GM21737 (cell line): ENCODE results near the gene IMPACT.
A peak's percentile ranks its signal among the peaks of the same experiment; 100 is the strongest.

Source experiments
- ATAC-seq: cut with Tn5 transposase; IDR thresholded peaks from one replicate; pipeline ENCODE4 v1.9.1; 2021; ENCODE audit warnings: mild to moderate bottlenecking, moderate library complexity; ENCODE audit not compliant: unreplicated experiment

The IMPACT gene, protein sequence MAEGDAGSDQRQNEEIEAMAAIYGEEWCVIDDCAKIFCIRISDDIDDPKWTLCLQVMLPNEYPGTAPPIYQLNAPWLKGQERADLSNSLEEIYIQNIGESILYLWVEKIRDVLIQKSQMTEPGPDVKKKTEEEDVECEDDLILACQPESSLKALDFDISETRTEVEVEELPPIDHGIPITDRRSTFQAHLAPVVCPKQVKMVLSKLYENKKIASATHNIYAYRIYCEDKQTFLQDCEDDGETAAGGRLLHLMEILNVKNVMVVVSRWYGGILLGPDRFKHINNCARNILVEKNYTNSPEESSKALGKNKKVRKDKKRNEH

DNA sequence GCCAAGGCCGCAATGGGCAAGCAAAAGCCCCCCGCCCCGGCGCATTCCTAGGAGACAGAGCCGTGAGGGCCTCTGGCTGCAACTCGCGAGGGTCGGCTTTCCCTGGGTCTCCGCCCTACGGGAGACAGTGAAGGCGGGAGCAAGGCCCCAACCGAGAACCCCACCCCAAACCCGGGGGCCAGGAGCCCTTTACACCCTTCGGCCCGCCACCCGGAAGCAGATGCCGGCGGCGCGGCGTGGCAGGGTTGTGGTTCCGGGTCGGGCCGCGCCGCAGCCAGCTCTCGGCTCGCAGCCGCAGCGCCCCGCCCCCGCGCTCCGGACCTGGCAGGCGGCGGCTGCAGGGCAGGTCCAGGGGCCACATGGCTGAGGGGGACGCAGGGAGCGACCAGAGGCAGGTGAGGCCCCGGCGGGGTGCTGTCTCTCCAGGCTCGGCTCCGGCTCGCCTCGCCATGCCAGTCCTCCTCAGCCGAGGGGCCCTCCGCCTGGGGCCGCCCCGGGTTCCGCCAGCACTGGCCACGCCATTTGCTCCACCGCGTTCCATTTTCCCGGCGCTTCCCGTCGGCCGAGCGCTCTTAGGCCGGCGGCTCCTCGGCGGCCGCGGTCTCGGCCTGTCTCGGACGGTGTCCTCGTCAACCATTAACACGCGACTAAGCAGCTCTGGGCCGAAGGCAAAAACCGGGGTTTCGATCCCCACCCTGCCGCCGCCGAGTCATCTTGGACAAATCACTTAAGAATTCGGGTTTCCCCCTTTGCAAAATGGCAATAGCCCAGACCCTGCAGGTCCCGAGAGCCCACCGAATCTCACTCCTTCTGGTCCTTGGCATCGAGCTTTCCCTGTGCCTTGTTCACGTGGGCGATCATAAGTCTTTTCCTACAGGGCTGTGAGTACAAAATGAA is at the start of gene IMPACT:
Gene IMPACT (plus strand): TSS at position 273 of the 897 bp plus-strand sequence. CDS start 87 bp downstream, at position 360.
- peak; percentile 88 for ATAC-seq

DNA sequence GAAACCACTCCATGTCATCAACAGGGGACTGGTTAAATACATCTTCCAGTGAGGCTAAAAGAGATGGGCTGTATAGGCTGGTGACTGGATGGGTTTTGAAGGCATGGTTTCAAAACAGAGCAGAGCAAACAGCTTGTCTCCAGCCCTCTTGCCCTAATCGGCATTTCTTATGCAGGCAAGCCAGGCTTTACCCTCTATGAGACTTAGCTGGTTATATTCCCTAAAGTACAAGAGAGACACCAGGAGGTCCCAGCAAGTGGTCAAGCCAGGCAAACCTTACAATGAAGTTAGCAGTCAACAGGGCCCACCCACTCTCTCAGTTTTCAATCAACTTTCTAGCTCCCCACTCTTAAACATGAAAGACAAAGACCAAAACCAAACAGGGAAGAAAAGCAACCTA is 47.9 kb upstream of the IMPACT start:
- no peak for ATAC-seq

DNA sequence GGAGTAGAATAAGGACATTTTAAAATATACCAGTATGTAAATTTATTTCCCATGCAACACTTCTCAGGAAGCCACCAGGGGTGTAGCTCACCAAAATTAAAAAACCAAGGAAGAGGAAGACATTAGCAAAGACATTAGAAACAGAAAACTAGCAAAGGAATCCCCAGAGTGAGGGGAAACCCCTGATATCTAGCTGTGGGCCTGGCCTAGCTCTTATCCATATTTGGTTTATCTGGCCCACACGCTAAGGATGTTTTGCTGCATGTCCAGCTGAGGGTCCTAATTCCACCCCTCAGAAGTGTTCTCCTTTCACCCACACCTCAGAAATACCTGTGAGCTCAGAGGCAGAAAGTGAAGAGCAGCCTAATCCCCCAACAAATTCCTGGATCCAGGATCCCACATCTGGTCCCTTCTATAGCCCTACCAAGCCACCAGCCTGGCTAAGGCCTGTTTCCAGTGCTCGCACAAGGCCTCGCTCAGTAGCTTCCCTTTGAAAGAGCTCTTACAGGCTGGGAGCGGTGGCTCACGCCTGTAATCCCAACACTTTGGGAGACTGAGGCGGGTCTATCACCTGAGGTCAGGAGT is 46.2 kb upstream of the IMPACT start:
- no peak for ATAC-seq

DNA sequence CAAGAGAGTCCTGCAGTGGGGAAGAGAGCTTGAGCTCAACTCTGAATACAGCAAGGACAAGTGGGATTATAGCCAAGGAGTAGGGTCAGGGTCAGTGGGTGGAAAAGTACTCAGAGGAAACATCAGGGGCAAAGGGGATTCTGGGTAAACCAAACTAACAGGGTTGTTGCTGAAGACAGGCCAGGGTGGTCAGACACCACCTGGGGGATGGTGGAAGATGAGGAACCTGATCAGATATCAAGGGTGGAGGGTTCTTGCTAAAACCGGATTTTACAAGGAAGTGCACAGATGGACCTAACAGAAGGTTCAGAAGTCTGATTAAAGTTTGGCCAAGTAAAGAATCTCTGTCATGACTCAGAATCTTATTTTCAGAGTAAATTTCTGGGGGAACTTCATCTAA is 45.3 kb upstream of the IMPACT start:
- ATAC-seq = no peak

DNA sequence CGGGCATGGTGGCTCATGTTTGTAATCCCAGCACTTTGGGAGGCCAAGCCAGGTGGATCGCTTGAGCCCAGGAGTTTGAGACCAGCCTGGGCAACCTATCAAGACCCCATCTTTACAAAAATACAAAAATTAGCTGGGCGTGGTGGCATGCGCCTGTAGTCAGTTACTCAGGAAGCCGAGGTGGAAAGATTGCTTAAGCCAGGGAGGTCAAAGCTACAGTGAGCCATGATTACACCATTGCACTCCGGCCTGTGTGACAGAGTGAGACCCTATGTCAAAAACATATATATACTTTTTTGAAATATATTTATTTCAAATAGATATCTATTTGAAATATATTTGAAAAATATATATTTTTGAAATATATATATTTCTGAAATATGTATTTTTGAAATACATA is 39.8 kb upstream of the IMPACT start:
- no peak for ATAC-seq

DNA sequence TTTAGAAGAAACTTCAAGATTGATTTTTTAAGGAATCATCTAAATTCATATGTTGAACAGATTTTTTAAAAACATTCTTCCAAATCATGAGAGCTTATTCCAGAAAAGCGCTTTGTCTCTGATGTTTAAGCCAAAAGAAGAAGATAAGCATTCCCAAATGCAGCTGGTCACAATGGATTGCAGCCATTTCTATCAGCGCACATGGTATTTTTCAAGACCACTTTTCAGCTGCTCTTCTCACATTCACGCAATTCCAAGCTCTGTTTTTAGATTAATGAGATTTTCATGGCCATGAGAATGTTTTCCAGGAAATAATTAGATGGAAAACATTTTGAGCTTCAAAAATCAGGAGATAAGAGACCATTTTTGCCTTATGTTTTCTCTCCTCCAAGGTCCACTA is 37.5 kb upstream of the IMPACT start:
- ATAC-seq = no peak

DNA sequence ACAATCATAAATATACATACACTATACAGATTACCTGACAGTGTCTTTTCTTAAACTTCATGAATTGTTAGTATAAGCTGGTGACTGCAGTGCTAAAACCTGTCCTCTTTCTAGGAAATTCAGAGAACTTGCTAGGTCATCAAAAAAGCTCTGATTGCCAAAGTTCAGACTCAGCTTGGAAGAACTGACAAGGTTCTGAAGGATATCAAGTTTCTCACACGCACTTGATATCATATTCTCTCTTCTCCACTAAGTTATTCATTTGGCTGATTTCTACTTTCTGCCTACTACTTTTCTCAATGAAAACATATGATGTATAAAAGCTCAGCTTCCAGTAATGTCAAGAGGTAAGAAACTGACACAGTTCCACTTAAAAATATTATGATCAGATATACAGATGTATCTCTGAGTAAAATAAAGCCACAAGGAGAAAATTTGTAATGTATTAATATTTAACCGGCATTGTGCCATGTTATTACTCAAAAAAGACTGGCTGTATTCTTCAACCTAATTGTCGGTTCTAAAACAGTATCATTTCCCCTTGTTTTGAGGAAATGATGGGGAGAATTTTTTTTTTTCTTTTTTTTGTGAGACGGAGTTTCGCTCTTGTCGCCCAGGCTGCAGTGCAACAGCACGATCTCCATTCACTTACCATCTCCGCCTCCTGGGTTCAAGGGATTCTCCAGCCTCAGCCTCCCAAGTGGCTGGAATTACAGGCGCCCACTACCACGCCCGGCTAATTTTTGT is 31.2 kb upstream of the IMPACT start:
- ATAC-seq = no peak

DNA sequence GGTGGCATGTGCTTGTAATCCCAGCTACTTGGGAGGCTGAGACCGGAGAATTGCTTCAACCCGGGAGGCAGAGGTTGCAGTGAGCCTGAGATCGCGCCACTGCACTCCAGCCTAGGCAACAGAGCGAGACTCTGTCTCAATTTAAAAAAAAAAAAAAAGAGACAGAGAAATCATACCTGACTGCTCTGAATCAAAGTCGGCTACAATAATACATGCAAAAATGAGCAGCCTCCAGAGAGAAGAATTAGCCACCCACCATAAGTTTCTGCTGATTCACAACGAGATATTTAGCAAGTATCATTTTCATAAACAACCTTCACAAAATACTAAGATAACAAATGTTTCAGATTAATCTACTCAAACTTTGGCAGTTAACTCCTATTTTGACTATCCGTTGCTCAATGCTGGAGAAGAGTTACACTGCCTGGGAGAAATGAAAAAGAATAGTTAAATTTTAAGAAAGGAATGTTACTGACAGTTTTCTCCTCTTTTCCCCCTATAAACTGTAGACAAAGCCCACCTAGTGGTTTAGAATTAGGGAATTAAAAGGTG is 30.3 kb upstream of the IMPACT start:
- no peak for ATAC-seq

DNA sequence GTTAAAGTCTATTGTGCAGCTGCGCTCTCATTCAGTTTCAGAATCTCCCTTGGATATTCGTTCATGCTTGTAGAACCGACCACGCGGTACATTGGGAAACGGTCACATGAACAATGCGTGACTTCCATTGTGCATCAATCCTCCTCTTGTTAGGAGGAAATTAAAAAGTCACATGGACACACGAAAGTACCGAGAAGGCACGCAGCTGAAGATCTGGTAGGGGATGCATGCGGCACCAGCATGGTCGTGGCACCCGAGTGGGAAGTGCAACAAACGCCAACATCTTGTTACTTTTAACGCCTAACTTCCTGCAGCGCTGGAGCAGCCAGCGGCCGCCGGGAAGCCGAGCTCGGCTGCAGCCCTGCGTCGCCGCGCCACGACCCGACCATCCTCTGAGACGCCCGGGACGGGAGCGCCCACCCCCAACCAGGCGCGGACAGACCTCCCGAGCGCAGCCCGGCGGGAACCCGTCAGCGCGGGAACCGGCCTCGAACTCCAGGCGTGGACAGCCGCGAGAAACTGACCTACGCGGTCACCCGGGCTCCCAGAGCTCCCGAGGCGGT is 29.3 kb upstream of the IMPACT start:
- peak; percentile 20 for ATAC-seq

DNA sequence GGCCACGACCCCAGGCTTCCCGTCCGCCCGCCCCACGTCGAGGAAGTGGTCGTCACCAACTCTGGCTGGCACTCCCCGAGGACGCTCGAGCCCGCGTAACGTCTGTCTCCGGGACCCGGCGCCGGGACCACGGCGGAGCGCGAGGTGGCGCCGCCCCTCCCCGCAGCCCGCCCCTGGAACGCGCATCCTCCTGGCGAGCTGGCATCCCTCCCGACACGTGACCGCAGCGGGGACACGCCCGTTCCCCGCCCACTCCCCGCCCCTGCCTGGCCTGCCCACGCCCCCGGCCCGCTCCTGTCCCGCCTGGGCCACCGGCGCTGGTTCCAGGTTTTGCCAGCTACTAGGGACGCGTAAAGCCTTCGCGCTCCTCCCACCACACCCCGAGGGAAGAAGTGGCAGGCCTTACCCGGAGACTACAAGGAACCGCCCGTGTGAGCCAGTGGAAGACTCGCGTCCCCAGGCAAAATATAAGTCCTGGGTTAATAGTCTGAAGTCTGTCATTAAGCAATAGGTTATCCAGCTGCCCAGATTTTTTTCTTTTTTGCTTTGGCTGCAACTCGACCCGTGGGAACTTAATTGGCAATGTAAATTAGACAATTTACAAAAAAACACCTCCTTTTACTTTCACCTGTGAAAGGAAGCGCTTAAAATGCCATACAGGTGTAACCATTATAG is 28.6 kb upstream of the IMPACT start, which contains the start of gene OSBPL1A:
Gene OSBPL1A (minus strand): TSS at position 131 of the 675 bp plus-strand sequence. CDS start 20,291 bp downstream, outside the sequence.
- peak; percentile 76 for ATAC-seq

DNA sequence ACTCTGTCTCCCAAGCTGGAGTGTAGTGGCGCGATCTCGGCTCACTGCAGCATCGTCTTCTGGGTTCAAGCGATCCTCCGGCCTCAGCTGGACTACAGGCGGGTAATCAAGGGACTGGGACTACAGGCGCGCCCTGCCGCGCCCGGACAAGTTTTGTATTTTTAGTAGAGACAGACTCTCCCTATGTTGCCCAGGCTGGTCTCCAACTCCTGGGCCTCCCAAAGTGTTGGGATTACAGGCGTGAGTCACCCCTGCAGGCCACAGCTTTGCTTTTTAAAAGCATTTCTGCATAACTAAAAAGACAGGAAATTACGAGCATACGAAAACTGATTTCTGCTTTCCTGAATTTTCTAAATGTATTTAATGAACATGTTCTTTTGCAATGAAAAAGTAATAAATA is 27.9 kb upstream of the IMPACT start:
- no peak for ATAC-seq

DNA sequence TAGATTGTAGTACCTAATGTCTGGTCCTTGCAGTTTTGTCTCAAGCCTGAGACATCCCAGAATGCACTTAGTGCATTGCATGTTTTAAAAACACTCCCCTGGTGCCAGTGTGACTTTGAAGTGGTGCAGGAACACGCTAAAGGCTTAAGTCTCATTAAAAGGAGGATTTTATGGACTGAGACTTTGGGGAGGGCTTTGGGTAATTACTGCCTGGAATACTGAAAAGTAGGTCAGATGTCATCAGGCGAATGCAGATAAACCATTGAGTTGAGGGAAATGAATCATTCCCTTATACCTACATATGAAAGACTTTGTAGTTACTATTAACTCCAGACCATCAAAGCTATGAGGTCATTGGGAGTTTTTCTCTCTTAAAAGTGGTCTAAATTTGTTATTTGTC is 25.9 kb upstream of the IMPACT start:
- no peak for ATAC-seq

DNA sequence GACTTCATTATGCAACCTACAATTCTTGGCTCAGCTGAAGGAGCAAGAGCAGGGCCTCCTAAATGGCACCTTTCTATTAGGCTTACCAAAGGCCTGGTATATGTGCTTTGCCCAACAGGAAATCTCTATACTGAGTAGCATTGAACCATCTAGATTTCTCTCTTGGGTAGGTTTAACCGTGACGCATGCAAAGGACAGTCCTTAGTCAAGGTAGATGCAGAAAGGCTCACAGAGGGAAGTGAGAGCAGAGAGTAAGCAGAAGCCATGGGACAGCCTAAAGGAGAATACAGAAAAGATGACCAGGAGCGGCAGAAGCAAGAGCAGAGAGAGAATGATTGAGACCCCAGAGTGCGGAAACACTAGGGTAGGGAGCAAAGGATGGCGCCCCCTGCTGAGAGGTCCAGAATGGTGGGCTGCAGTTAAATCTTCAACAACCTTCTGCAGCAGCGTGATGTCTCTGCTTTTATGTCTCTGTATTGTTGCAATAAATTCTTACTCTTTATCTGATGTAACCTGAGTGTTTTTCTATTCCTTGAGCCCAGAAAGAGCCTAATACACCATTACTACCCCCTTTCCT is 24.2 kb upstream of the IMPACT start:
- ATAC-seq = no peak

DNA sequence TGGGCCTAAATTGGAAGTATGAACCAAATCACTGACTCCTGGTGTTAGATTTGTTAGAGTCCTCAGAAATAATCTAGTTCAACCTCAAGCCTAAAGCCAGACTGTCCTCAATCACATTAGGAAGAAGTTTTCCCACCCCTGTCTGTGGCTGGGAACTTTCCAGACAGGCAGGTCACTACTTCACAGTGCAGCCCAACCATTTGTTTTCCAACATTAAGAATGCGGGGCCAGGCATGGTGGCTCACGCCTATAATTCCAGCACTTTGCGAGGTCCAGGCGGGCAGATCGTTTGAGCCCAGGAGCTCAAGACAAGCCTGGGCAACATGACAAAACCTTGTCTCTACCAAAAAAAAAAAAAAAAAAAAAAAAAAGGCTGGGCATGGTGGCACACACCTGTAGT is 23.4 kb upstream of the IMPACT start:
- ATAC-seq = no peak

DNA sequence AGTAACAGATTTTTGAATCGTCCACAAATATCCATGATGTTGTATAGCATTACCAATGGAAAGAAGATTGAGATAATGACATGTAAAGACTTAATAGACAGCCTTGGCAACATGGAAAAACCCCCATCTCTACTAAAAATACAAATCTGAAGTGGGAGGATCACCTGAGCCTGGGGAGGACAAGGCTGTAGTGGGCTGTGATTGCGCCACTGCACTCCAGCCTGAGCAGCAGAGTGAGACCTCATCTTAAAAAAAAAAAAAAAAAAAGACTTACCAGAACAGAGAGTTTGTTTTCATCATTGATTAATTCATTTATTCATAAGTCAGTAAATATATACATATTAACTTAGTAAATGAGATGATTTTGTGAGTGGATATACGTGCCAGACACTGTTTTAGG is 21.9 kb upstream of the IMPACT start:
- no peak for ATAC-seq

DNA sequence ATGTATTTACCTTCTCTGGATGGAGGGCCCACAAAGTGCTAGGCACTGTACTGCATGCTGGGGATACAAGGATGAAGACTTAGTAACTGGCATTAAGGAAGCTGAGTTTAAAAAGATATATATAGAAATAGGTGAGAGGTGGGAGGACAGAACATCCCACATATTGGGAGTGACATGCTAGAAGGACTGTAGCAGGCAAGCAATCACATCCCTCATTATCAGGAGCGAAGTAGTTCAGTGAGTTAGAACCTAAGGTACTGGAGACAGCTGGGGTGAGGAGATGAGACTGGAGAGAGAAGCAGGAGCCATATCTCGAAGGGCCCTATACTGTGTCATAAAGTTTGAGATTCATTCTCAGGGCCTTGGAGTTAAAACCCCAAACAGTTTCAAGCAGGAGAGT is 18.0 kb upstream of the IMPACT start:
- ATAC-seq = no peak

DNA sequence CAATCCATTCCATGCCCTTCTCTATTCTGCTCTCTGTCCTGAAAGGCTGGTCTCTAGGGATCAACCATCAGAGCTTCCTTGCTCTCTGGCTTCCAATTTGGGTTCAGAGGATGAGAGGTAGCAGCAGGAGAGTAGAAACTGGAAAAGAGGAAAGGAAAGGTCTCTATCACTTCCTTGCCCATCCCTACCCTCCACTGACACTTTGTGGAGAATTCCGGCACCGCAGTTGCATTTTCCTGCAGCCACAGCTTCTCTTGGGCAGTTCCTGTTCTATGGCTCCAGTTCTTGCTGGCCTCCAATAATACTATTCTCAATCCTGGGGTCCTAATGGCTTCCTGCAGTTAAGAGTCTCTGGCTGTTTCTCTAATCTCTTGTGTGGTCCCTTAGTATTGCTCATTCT is 13.3 kb upstream of the IMPACT start:
- no peak for ATAC-seq

DNA sequence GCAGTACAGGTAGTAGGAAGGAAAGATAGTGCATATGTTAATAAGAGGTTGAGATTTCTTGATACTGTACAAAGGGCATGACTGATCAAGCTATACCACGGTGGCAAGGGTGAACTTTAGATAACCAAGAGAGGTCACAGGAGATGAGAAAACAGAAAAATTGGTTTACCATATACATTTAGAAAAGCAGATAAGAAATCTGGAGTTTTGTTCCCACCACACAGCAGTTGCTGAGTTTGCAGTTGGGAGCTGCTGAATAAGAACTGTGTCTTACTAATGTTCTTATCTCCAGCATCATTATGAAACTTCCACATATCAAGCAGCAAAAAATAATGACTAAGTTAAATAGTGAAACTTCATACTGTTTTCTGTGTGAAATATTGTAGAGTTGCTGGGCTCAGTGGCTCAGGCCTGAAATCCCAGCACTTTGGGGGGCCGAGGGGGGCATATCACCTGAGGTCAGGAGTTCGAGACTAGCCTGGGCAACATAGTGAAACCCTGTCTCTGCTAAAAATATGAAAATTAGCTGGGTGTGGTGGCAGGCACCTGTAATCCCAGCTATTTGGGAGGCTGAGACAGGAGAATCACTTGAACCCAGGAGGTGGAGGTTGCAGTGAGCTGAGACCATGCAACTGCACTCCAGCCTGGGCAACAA is 12.0 kb upstream of the IMPACT start:
- no peak for ATAC-seq

DNA sequence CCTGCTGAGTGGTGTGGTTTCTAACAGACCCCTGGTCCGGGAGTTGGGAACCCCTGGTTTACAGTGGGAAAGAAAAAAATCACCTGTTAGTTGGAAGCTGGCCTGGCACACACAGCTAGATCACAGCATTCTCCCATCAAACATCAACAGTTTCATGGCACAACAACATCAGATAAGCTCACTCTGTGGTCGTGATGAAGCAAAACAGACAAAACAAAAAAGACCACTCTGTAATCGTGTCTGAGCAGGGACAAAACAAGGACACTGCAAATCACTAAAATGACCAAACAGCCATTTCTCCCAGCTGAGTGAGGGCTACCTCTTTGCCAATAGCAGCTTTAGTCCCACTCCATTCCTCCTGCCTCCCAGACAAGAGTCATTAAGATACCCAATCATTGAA is 9.0 kb upstream of the IMPACT start:
- no peak for ATAC-seq
